T-helper 2 cell treated with Interferon-gamma antibody and Interleukin-4, amounts not matched to agents 100 ng/mL and 5 ng/mL, for 36 hours (primary cell): ENCODE results near the gene DPM3. TPM values are rescaled to one million over a fixed set of nuclear protein-coding genes. Genes with fewer than 3 reads are reported as not detected.
"Not testable (repeated sequence)": the region's sequence is repeated elsewhere in the genome, so short reads cannot be mapped to it uniquely, and the experiment has no call there.

Experiments
- intact Hi-C: fragments of 100-400 bp; cut with micrococcal nuclease; formaldehyde crosslinking; loops from one replicate; pipeline ENCODE4 v1.15.1; 2023
- total RNA-seq: library from RNA; stranded (reverse); gene quantifications from 2 replicates; pipeline ENCODE4 v1.2.3, GENCODE V29; 2022

The DPM3 gene
- total RNA-seq, 1 donor from 2014 or later = 40.4 TPM

DNA sequence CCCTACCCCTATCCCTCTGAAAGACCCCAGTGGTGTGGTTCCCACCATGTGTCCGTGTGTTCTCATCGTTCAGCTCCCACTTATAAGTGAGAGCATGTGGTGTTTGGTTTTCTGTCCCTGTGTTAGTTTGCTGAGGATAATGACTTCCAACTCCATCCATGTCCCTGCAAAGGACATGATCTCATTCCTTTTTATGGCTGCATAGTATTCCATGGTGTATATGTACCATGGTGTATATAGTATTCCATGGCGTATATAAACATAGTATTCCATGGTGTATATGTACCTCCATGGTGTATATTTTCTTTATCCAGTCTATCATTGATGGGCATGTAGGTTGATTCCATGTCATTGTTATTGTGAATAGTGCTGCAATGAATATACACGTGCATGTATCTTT lies 23.5 kb upstream of the DPM3 start:
- intact Hi-C loops = not testable (repeated sequence)

GRCh38 chr1:155162631-155163030 lies 22.3 kb upstream of the DPM3 start:
- intact Hi-C loops = not testable (repeated sequence)

DNA sequence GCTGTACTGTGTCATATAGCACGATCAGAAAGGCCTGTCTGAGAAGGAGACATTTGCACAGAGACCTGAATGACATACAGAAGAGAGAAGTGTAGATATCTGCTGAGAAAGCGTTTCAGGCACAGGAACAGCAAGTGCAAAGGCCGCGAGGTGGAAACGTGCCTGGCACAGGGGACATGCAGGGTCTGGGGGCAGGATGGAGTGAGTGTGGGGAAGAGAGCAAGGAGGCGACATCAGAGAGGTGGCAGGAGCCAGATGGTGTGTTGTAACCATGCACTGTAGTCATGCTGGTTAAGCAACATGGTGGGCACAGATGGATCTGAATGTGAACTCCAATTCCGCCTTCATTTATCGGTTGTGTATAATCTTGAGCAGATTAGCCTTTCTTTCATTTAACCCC lies 19.8 kb upstream of the DPM3 start:
- intact Hi-C loops = no loop called here

GRCh38 chr1:155158991-155159390 lies 18.7 kb upstream of the DPM3 start:
- intact Hi-C loops = no loop called here

DNA sequence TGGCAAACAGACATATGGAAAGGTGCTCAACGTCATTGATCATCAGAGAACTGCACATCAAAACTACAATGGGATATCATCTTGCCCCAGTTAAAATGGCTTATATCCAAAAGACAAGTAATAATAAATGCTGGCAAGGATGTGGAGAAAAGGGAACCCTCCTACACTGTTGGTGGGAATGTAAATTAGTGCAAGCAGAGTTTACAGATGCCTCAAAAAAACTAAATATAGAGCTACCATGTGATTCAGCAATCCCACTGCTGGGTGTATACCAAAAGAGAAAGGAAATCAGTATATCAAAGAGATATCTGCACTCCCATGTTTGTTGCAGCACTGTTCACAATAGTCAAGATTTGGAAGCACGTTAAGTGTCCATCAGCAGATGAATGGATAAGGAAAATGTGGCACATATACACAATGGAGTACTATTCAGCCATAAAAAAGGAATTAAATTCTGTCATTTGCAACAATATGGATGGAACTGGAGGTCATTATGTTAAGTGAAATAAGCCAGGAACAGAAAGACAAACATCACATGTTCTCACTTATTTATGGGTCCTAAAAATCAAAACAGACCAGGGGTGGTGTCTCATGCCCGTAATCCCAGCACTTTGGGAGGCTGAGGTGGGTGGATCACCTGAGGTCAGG lies 15.8 kb upstream of the DPM3 start:
- intact Hi-C loops = not testable (repeated sequence)

- intact Hi-C loops = no loop called here
These were observed 5.2 kb upstream of the DPM3 start for GRCh38 chr1:155145491-155145890.

- intact Hi-C loops = no loop called here
These were observed 1.4 kb upstream of the DPM3 start for GRCh38 chr1:155141749-155142148.

DNA sequence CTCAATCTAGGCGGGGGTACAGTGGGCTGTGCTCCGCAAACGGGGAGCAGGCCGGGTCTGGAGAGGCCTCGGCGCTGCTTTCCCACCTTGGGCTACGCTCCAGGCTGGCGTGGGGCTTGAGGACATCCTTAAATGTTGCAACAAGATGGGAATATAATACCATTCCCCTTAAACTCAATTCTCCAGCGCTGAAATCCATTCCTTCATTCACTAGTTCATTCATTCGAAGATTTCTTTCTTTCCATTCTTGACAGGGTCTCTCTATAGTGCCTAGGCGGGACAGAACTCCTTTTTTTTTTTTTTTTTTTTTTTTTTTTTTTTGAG lies 261 bp upstream of the DPM3 start:
- intact Hi-C loops = no loop called here

DNA sequence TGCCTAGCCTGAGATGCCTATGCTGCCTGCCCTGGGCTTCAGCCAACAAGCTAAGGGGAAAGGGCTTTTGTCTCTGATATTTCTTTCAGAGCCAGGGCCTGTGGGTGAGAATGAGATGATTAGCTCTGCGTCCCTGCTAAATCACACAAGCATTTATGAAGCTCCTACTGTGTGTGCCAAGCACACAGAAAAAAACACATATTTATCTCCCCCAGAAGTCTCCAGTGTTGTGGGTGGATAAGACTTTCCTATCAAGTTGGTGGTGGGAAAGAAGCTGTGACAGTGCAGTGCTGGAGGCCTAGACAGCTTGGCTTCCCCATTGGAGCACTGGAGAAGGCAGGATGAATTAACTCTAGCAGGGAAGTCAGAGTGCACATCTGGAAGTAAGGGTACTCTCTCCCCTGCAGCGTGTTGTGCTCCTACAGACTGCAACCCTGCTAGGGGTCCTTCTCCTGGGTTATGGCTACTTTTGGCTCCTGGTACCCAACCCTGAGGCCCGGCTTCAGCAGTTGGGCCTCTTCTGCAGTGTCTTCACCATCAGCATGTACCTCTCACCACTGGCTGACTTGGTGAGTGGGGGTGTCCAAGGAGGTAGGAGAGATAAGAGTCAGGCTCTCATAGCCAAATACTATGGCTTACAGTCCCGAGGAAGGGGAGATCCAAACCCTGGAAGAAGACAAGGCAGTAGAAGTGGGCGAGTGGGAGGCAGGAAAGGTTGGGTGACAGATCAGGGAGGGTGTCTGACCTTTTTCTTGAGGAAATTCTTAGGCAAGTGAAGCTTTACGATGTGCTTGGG lies 3.0 kb downstream of the DPM3 start:
- intact Hi-C loops = no loop called here

GRCh38 chr1:155136748-155137147 lies 3.6 kb downstream of the DPM3 start:
- intact Hi-C loops = no loop called here

GRCh38 chr1:155135415-155136028 lies 4.8 kb downstream of the DPM3 start, which contains the start of gene SLC50A1:
Gene SLC50A1 (plus strand): TSS chr1:155135852. CDS start chr1:155135912, 60 bp downstream.
- intact Hi-C loops = loop anchor here (1.0 to 2.0 kb wide), 3 partner anchors 37 to 72 kb away; partner anchors contain the start of genes EFNA4, KRTCAP2 and TRIM46

DNA sequence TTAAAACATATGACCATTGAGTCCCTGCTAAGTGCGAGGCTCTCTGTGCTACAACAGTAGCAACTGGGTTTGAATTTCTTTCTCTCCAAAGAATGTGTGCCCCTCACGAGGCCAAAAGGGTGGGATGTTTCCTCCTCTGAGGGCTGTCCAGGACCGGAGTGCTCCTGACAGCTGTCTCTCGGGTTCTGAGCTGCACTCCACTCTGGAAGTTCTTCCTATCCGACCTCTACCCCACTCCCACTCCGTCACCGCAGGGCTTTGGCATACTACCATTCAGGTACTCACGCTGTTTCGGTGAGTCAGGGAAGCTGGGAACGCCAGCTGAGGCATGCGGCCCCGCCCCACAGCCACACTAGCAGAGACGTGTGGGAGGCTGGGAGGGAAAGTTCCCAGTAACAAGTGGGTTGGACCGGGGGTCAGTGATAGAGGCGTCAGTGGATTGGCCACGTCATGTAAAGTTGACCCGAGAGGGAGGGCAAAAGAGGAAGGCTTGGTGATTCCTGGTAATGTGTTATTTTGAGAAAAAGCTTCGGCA lies 5.4 kb downstream of the DPM3 start:
- intact Hi-C loops = loop anchor here (1.0 to 2.0 kb wide), 3 partner anchors 38 to 72 kb away; partner anchors contain the start of genes EFNA4, KRTCAP2 and TRIM46

- intact Hi-C loops = loop anchor here (2.0 kb wide), 2 partner anchors 38 to 50 kb away; partner anchors contain the start of genes KRTCAP2 and TRIM46
These were observed 6.0 kb downstream of the DPM3 start for GRCh38 chr1:155134322-155134721.

GRCh38 chr1:155133799-155134281 lies 6.5 kb downstream of the DPM3 start:
- intact Hi-C loops = loop anchor here (2.0 kb wide), 2 partner anchors 39 to 49 kb away; partner anchors contain the start of genes KRTCAP2 and TRIM46

GRCh38 chr1:155131856-155132255 lies 8.5 kb downstream of the DPM3 start:
- intact Hi-C loops = no loop called here

DNA sequence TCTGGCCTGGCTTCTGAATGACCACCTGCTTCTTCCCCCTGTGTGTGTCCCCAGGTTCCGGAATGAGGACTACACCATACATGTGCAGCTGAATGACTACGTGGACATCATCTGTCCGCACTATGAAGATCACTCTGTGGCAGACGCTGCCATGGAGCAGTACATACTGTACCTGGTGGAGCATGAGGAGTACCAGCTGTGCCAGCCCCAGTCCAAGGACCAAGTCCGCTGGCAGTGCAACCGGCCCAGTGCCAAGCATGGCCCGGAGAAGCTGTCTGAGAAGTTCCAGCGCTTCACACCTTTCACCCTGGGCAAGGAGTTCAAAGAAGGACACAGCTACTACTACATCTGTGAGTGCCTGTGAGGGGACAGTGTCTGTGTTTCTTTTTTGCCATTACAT lies 9.0 kb downstream of the DPM3 start:
- intact Hi-C loops = no loop called here

GRCh38 chr1:155130272-155131006 lies 9.9 kb downstream of the DPM3 start:
- intact Hi-C loops = no loop called here

DNA sequence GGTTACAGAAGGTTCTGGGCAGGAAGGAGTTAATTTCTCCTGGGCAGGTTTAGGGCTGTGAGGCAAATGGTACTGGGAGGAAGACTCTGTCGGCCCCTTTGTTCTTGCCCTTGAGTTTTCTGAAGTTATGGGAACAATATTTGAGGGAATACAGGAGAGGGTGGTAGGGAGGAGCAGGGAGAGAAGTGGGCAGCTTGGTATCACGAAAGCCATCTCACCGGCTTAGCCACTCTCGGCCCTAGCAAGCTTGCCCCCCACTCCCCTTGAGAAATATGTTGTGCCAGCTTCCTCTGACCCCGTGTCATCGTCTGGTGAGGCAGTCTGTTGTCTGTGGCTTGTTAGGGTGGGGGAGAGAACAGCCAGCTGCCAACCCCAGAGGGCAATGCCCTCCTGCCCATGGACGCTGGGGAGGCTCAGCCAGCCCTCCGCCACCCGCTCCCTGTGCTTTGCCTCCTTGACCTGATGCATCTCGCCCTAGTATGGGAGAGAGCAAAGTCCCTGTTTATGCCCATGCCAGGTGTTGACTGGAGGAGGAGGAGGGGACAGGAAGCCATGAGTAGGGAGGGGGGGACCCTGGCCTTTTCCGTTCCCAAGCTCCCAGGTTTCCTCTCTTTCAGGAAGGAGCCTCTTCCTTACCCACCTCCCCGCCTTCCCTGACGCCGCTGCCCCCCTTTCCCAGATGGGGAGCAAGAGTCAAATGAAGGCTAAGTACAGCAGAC lies 11.4 kb downstream of the DPM3 start:
- intact Hi-C loops = loop anchor here (5.0 kb wide), 1 partner anchor 37 kb away; no protein-coding TSS in a partner anchor

- intact Hi-C loops = loop anchor here (5.0 kb wide), 1 partner anchor 36 kb away; no protein-coding TSS in a partner anchor
These were observed 12.2 kb downstream of the DPM3 start for GRCh38 chr1:155127967-155128754.
